ENCODE measurements around the gene LAMC1.

DNA sequence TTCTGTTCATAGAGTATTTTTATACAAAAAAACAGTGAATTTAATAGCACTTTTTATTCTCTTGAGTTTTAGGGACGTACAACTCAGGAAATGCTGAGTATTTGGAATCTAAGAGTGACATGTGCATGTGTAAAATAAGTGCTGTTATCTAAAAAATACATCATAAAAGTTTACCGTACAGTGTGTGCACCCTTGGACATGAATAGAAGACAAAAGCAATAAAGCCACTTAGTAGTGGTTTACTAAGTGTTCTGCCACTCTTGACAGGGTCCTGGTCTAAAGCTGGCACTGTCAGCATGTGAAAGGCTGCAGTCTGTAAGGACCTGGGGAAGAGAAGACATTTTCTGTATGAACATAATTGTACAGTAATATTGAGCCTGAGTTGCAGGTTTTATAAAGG is 51.0 kb downstream of the LAMC1 start:
- TF ChIP-seq, protein P1, sequence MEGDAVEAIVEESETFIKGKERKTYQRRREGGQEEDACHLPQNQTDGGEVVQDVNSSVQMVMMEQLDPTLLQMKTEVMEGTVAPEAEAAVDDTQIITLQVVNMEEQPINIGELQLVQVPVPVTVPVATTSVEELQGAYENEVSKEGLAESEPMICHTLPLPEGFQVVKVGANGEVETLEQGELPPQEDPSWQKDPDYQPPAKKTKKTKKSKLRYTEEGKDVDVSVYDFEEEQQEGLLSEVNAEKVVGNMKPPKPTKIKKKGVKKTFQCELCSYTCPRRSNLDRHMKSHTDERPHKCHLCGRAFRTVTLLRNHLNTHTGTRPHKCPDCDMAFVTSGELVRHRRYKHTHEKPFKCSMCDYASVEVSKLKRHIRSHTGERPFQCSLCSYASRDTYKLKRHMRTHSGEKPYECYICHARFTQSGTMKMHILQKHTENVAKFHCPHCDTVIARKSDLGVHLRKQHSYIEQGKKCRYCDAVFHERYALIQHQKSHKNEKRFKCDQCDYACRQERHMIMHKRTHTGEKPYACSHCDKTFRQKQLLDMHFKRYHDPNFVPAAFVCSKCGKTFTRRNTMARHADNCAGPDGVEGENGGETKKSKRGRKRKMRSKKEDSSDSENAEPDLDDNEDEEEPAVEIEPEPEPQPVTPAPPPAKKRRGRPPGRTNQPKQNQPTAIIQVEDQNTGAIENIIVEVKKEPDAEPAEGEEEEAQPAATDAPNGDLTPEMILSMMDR (IDR thresholded peaks at IDR 0.05): no peak
- TF ChIP-seq POLR2A (IDR thresholded peaks at IDR 0.05): no peak
